ENCODE results near the gene PHGDH. TPM values are rescaled to one million over a fixed set of nuclear protein-coding genes. Genes with fewer than 3 reads are reported as not detected.
A peak's percentile ranks its signal among the peaks of the same experiment; 100 is the strongest.

Gene PHGDH
- polyA plus RNA-seq, 3 donors, result 235 to 284 (median 265) TPM

DNA sequence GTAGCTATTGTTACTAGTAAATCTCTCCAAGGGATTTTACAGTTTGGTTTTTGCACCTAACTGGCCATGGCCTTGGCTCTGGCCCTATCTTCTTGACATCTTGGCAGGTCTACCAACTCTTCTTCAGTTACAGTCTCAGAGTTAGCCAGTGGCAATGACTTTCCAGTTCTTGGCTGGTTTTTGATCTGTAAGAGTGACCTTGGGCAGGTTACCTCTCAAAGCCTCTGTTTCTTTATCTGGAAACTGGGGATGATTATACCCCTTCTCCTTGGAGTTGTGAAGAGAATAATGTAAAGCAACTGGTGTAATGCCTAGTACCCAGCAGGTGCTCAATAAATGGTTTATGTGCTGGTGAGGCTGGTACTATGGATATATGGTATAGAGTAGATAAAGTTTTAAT lies 6.7 kb downstream of the PHGDH start:
- no peak for DNase-seq (ENCODE audit: extremely low read depth in 1 of 11, low read depth in 9 of 11, low spot score in 4 of 11)

GRCh38 chr1:119718972-119719371 lies 7.2 kb downstream of the PHGDH start:
- DNase-seq (ENCODE audit: extremely low read depth in 1 of 11, low read depth in 9 of 11, low spot score in 4 of 11), result no peak

GRCh38 chr1:119720866-119721440 lies 9.2 kb downstream of the PHGDH start:
- no peak for DNase-seq (ENCODE audit: extremely low read depth in 1 of 11, low read depth in 9 of 11, low spot score in 4 of 11)

DNA sequence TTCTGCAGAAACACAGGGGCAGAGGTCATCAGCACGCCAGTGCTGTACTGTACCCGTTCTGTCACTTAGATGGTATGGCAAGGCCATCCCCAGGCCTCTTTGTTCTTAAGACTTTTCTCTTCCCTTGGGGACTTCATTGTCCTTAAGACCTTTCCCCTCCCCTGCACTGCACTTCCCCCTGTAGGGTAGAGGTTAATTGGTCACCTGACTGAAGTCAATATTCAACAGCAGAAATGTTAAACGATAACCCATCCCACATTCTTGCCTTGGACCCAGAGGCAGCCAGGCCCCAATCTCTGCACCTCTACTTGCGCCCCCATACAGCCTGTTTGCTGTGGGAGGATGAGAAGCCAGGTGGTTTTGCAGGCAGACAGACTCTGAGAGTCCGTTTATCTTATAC lies 10.2 kb downstream of the PHGDH start:
- no peak for DNase-seq (ENCODE audit: extremely low read depth in 1 of 11, low read depth in 9 of 11, low spot score in 4 of 11)

DNA sequence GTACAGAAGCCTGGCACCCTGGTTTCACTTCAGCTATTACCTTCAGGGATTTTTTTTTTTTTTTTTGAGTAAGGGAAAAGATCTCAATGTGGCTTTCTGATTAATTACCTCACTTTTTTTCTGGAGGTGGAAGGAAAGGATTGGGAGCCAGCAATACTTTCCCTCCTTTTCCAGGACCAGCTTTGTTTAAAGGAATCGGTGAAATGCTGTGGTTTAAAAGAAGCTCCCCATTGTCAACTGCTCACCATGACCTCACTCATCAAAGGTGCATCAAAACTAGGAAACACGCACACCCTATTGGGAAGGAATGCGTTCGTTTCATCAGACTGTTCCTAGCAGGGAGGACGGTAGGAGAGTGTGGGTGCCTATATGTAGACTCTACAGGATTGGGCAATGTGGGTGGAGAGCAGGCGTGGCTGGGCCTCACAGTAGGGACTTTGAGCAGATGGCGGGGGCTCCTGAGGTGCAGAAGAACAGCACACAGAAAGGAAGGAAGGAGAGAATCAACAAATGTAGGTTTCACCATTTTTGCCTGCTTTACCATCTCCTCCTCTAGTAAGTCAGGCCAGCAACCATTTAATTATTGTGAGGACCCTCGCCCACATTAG lies 13.0 kb downstream of the PHGDH start:
- DNase-seq (ENCODE audit: extremely low read depth in 1 of 11, low read depth in 9 of 11, low spot score in 4 of 11), result no peak

DNA sequence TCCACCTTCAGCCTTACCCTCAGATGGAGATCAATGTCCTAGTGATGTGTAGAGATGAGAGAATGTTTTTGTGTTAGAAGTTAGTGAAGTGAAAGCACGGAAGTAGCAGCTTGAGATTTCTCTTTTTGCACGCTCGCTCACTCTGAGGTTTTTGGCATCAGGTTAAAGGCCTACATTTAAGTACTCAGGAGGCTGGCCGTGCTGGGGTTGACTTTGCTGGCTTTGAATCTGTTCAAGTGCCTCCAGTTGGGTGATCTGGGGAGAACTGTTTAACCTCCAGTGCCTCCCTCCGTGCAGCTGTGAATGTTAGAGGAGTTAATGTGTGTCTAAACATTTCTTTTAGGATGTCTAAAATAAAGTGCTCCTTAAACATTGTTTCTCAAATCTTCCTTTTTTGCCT lies 13.9 kb downstream of the PHGDH start:
- DNase-seq (ENCODE audit: extremely low read depth in 1 of 11, low read depth in 9 of 11, low spot score in 4 of 11), result no peak

GRCh38 chr1:119727991-119728390 lies 16.3 kb downstream of the PHGDH start:
- DNase-seq (ENCODE audit: extremely low read depth in 1 of 11, low read depth in 9 of 11, low spot score in 4 of 11), result no peak

GRCh38 chr1:119729044-119729443 lies 17.3 kb downstream of the PHGDH start:
- DNase-seq (ENCODE audit: extremely low read depth in 1 of 11, low read depth in 9 of 11, low spot score in 4 of 11), result no peak

DNA sequence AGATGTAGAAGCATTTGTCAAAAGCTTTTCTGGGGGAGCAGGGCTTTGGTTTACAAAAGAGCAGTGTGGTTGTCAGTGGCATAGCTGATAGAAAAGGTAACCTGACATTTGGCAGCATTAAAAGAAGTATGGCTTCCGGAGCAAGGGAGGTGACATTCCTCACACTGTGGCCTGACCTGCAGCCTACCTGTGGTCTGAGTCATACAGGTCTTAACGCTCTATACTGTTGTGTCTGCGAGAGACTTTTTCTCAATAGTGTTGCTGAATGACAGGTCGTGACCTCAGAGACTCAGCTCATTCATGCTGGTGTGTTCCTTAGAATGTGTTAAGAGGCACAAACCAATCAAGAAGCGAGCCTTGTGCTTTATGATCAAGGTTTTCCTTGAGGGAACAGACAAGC lies 19.3 kb downstream of the PHGDH start:
- no peak for DNase-seq (ENCODE audit: extremely low read depth in 1 of 11, low read depth in 9 of 11, low spot score in 4 of 11)

- no peak for DNase-seq (ENCODE audit: extremely low read depth in 1 of 11, low read depth in 9 of 11, low spot score in 4 of 11)
Measured at GRCh38 chr1:119731741-119732430, 20.2 kb downstream of the PHGDH start.

DNA sequence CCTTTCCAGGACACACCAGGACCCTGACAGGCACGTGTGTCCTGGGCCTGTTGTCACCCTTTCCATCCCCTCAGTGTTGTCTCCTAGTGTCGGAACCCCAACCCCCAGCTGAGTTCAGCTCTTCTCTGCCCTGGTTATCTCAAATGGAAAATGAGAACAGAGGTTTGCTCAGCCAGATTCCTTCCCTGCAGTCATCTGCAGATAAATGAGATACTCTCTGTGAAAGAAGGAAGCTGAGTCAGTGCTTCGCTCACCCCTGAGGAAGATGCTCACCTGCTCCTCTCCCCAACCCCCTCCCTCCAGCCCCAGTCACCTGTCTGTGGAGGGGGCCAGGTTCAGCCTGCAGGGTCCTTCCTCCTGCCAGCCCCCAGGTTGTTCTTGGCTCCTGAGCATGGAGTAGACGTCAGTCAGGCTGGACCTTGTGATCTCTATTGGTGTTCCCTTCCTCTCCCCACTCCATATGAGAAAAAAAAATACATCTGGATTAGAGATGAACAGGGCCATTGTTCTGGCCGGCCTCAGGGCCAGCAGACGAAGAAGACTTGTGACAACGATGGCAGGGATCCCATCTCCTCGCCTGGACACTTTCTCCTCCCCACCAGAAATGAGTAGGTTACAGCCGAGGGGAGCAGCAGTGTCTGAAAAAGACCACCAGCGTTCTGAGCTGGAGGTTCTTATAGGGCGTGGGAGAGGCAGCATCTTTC lies 20.9 kb downstream of the PHGDH start:
- DNase-seq (ENCODE audit: extremely low read depth in 1 of 11, low read depth in 9 of 11, low spot score in 4 of 11), result no peak

DNA sequence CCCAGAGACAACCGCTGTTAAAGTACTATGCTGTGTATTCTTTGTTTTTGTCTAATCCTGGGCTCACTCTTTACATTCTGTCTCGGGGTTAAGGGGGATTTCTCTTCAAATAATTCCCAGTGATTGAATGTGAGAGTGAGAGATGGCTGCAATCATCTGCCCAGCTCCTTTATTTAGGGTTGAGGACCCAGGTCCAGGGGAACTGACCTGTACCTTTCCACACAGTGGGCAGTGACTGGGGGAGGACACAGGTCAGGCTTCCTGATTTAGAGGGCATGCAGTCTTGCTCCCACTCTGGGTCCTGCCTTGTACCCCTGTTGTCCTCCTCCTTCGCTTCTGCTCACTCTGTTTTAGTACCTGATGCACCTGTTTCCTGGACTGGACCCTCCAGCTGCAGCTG lies 22.0 kb downstream of the PHGDH start:
- DNase-seq (ENCODE audit: extremely low read depth in 1 of 11, low read depth in 9 of 11, low spot score in 4 of 11), result no peak

GRCh38 chr1:119735217-119735616 lies 23.5 kb downstream of the PHGDH start:
- no peak for DNase-seq (ENCODE audit: extremely low read depth in 1 of 11, low read depth in 9 of 11, low spot score in 4 of 11)

DNA sequence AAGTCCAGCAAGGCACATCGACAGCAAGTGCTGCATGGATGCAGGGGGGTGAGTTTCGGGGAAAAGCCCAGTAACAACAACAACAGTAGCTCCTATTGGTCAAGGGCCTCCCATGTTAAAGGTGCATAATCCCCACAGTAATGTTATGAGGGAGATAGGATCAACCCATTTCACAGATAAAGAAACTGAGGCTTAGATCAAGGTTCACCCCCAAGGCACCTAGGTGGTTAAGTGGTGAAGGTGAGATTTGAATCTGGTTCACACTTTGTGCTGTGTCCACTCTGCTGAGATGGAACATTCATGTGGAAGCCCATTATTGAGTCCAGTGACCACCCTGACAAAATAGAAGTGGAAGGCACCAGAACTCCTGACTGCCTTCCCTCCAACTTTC lies 24.9 kb downstream of the PHGDH start:
- DNase-seq (ENCODE audit: extremely low read depth in 1 of 11, low read depth in 9 of 11, low spot score in 4 of 11), result no peak

DNA sequence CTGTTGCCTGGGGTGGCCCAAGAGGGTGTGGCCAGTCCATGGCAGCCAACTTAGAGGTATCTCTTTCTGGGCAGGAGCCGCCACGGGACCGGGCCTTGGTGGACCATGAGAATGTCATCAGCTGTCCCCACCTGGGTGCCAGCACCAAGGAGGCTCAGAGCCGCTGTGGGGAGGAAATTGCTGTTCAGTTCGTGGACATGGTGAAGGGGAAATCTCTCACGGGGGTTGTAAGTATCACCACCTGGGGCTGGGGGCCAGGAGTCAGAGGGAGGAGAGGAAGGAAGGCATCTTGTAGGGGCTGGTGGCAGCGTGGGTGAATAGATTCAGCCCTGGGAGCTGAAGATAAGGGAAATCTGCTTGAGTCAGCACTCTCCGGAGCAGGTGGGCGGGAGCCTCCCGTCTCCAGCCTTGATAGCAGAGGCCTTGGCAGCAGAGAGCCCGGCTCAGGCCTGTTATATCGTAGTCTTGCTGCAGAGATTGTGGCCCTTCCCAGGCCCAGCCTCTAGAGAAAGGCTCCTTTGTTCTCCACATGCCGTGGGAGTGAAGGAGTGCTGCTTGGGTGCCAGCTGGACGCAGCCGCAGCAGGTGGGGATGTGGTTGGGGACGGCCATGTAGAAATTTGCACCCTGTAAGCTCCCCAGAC lies 25.4 kb downstream of the PHGDH start:
- DNase-seq (ENCODE audit: extremely low read depth in 1 of 11, low read depth in 9 of 11, low spot score in 4 of 11), result peak in 1 of 11 donors; percentile 25

GRCh38 chr1:119738100-119738720 lies 26.5 kb downstream of the PHGDH start:
- no peak for DNase-seq (ENCODE audit: extremely low read depth in 1 of 11, low read depth in 9 of 11, low spot score in 4 of 11)

GRCh38 chr1:119739150-119739549 lies 27.4 kb downstream of the PHGDH start:
- DNase-seq (ENCODE audit: extremely low read depth in 1 of 11, low read depth in 9 of 11, low spot score in 4 of 11), result no peak

DNA sequence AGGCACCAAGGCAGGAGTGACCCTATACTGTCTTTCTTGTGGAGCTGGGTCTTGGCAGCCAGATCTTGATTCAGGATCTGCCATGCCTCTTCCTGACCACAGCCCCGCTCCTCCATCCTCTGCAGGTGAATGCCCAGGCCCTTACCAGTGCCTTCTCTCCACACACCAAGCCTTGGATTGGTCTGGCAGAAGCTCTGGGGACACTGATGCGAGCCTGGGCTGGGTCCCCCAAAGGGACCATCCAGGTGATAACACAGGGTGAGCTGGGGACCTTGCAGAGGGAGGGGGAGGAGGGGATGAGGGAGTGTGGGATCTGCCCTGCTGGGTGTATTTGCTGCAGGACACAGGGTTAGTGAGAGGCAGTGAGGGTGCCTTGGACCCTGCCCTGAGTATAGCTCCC lies 28.5 kb downstream of the PHGDH start:
- no peak for DNase-seq (ENCODE audit: extremely low read depth in 1 of 11, low read depth in 9 of 11, low spot score in 4 of 11)
